Adrenal gland (tissue), 12 donors: ENCODE results near the gene MIEF1. TPM values are rescaled to one million over a fixed set of nuclear protein-coding genes. Genes with fewer than 3 reads are reported as not detected.

Source experiments
- DNase-seq, 7 donors: peaks; one replicate each; pipeline ENCODE4 v3.0.0-alpha.2; 2019 to 2020
- H3K27ac ChIP-seq, 5 donors: fragments of 200-600 bp; sonication (generic) in 4 of 5; 1 replicate in 3 of 5; 2 replicates in 2 of 5; pipeline versions ENCODE4 v1.5.1 to v1.8.0; 2016 to 2020; ENCODE audit warnings: mild to moderate bottlenecking in 1 of 5
- H3K27me3 ChIP-seq: fragments of 200-600 bp; 2 replicates; pipeline ENCODE4 v1.8.0; 2021
- H3K36me3 ChIP-seq, 2 donors: fragments of 200-600 bp; replicated peaks in 1 of 2; 1 replicate in 1 of 2; 2 replicates in 1 of 2; pipeline versions ENCODE4 v1.5.1 to v1.8.0; 2018 to 2022
- H3K4me1 ChIP-seq, 2 donors: fragments of 200-600 bp; replicated peaks in 1 of 2; 1 replicate in 1 of 2; 2 replicates in 1 of 2; pipeline versions ENCODE4 v1.5.1 to v1.8.0; 2018 to 2021
- H3K4me3 ChIP-seq, 4 donors: fragments of 200-600 bp; sonication (generic) in 3 of 4; one replicate each; pipeline ENCODE4 v1.5.1; 2016 to 2018
- H3K9me3 ChIP-seq, 3 donors: fragments of 200-600 bp; sonication (generic) in 1 of 3; replicated peaks in 1 of 3; 1 replicate in 2 of 3; 2 replicates in 1 of 3; pipeline versions ENCODE4 v1.5.1 to v1.8.0; 2016 to 2021
- CTCF ChIP-seq, 6 experiments: fragments of 450-650 bp in 4 of 6; fragments of 200-600 bp in 2 of 6; sonication (generic) in 1 of 6; IDR thresholded peaks; 1 replicate in 5 of 6; 2 replicates in 1 of 6; pipeline versions ENCODE4 v1.5.1 to v1.8.0; 2016 to 2021; ENCODE audit warnings: antibody characterized with exemption in 6 of 6, mild to moderate bottlenecking in 2 of 6, moderate library complexity in 1 of 6
- POLR2A ChIP-seq, 2 donors: fragments of 450-650 bp; IDR thresholded peaks; one replicate each; pipeline ENCODE4 v1.6.1; 2017; ENCODE audit warnings: antibody characterized with exemption in 2 of 2, mild to moderate bottlenecking in 2 of 2, moderate library complexity in 1 of 2
- WGBS, 4 donors: extraction: QIAGEN DNeasy Blood & Tissue Kit in 2 of 4; methylation state at CpG; one replicate each; pipeline versions ENCODE4 v1.1.5 to v1.1.7; 2013 to 2017; 5-methylcytosine and 5-hydroxymethylcytosine counted together
- intact Hi-C, 2 donors: fragments of 100-400 bp; cut with DNase I; formaldehyde crosslinking; loops; one replicate each; pipeline versions ENCODE4 v1.14.1 to v1.15.0; 2022 to 2023
- polyA plus RNA-seq, 3 donors: library from polyadenylated mRNA; stranded (reverse); fragments of 200-250 nt in 2 of 3; fragments of 350-450 nt in 1 of 3; fragmentation: Illumina TruSeq in 1 of 3; extraction: RNeasy Lipid Tissue Mini Kit (QIAGEN cat#74804) in 1 of 3; gene quantifications; one replicate each; pipeline ENCODE4 v1.2.3, GENCODE V29; 2013 to 2014
- total RNA-seq, 9 donors: library from RNA; depleted of rRNA in 4 of 9; stranded (reverse); fragments of >200 nt in 4 of 9; fragments of 120-200 nt in 1 of 9; fragmentation: NEBNext Ultra II Directional in 1 of 9; extraction: Animal tissue kit (Norgen Biotek cat#: 25700) in 1 of 9; gene quantifications; one replicate each; pipeline versions ENCODE4 v1.1.0 to v1.2.4, GENCODE V29; 2013 to 2023
- donor health status: healthy with polysubstance abuse.
- donor health status: Bipolar disorder and iron deficiency.
- donor health status: DM: yes; HTN: yes; CAD: no.
- donor health status: DM: no; HTN: no; CAD: no.
- donor health status: DM: no; HTN: no; CAD: no.
- donor health status: DM: yes; HTN: yes; CAD: no.

The MIEF1 gene
- total and polyA plus RNA-seq, 12 donors: 5.1 to 44.2 (median 26.7) TPM

- H3K4me1 ChIP-seq: peaks cover 0 to 19% of the 10 kb centered on the region in 2 donors
Measured at GRCh38 chr22:39474351-39475111, 27.6 kb upstream of the MIEF1 start.

GRCh38 chr22:39475337-39475736 is 26.8 kb upstream of the MIEF1 start:
- H3K4me1 ChIP-seq: peaks cover 0 to 19% of the 10 kb centered on the region in 2 donors
- no peaks in the 10 kb centered on the region for H3K9me3 ChIP-seq
- H3K36me3 ChIP-seq: no peaks in the 10 kb centered on the region
- H3K4me3 ChIP-seq: no peak overlapping the region
- intact Hi-C loops: loop anchor here in 1 of 2 donors (10.0 kb wide), 1 partner anchor 539 kb away; no protein-coding TSS in a partner anchor
- DNase-seq: no peak
- H3K27me3 ChIP-seq: no peaks in the 10 kb centered on the region
- TF ChIP-seq CTCF (IDR thresholded peaks at IDR 0.05): no peak
- TF ChIP-seq POLR2A (IDR thresholded peaks at IDR 0.05): no peak
- no peak overlapping the region for H3K27ac ChIP-seq
- 66 to 85% (median 76%) methylated on average over 5 to 9 of the region's 9 CpGs for WGBS, 4 donors

More at GRCh38 chr22:39474351-39475111, 27.6 kb upstream of the MIEF1 start:
- Histone ChIP-seq H3K9me3 (no peaks in the 10 kb centered on the region), H3K36me3 (no peaks in the 10 kb centered on the region), H3K27me3 (no peaks in the 10 kb centered on the region), H3K4me3 (no peak overlapping the region), H3K27ac (no peak overlapping the region)
- no peak for DNase-seq
- intact Hi-C loops: loop anchor here in 1 of 2 donors (10.0 kb wide), 1 partner anchor 540 kb away; no protein-coding TSS in a partner anchor
- TF ChIP-seq CTCF (IDR thresholded peaks at IDR 0.05) (no peak), POLR2A (IDR thresholded peaks at IDR 0.05) (no peak)
- 69 to 78% (median 71%) methylated on average over 8 to 11 of the region's 11 CpGs for WGBS, 4 donors

- H3K27me3 ChIP-seq: no peaks in the 10 kb centered on the region
- no peaks in the 10 kb centered on the region for H3K9me3 ChIP-seq
- H3K4me3 ChIP-seq: no peak overlapping the region
- no peaks in the 10 kb centered on the region for H3K36me3 ChIP-seq
- TF ChIP-seq POLR2A (IDR thresholded peaks at IDR 0.05) (no peak), CTCF (IDR thresholded peaks at IDR 0.05) (no peak)
- WGBS, 4 donors: 67 to 92% (median 76%) methylated on average over 2 to 3 of the region's 3 CpGs
- intact Hi-C loops: loop anchor here in 1 of 2 donors (10.0 kb wide), 1 partner anchor 539 kb away; no protein-coding TSS in a partner anchor
- peaks cover 5 to 18% of the 10 kb centered on the region in 2 donors for H3K4me1 ChIP-seq
- no peak for DNase-seq
- no peak overlapping the region for H3K27ac ChIP-seq
Measured at GRCh38 chr22:39475902-39476301, 26.2 kb upstream of the MIEF1 start.

GRCh38 chr22:39476664-39477063 is 25.4 kb upstream of the MIEF1 start:
- H3K4me1 ChIP-seq: peaks cover 5 to 10% of the 10 kb centered on the region in 2 donors
- DNase-seq: no peak
- intact Hi-C loops: loop anchor here in 1 of 2 donors (10.0 kb wide), 1 partner anchor 538 kb away; no protein-coding TSS in a partner anchor
- H3K36me3 ChIP-seq: no peaks in the 10 kb centered on the region
- no peak overlapping the region for H3K27ac ChIP-seq
- no peaks in the 10 kb centered on the region for H3K27me3 ChIP-seq
- H3K9me3 ChIP-seq: no peaks in the 10 kb centered on the region
- TF ChIP-seq POLR2A (IDR thresholded peaks at IDR 0.05) (no peak), CTCF (IDR thresholded peaks at IDR 0.05) (no peak)
- H3K4me3 ChIP-seq: no peak overlapping the region
- WGBS, 4 donors: 85 to 89% (median 87%) methylated on average over 10 to 13 of the region's 13 CpGs
